HG03039 (cell line): Measurements from ENCODE around the gene CXCL13.
"Not testable (repeated sequence)": the region's sequence is repeated elsewhere in the genome, so short reads cannot be mapped to it uniquely, and the experiment has no call there.

Experiments used
- ATAC-seq: cut with Tn5 transposase; IDR thresholded peaks from one replicate; pipeline ENCODE4 v1.9.1; 2021; ENCODE audit warnings: mild to moderate bottlenecking, moderate library complexity; ENCODE audit not compliant: unreplicated experiment

CXCL13 gene

GRCh38 chr4:77652237-77652897 is 46.7 kb downstream of the CXCL13 start:
- ATAC-seq, result no peak

GRCh38 chr4:77653162-77653758 is 47.6 kb downstream of the CXCL13 start:
- no peak for ATAC-seq

GRCh38 chr4:77660318-77660717 is 54.7 kb downstream of the CXCL13 start:
- not testable (repeated sequence) for ATAC-seq
